ENCODE results near the gene SND1.

DNA sequence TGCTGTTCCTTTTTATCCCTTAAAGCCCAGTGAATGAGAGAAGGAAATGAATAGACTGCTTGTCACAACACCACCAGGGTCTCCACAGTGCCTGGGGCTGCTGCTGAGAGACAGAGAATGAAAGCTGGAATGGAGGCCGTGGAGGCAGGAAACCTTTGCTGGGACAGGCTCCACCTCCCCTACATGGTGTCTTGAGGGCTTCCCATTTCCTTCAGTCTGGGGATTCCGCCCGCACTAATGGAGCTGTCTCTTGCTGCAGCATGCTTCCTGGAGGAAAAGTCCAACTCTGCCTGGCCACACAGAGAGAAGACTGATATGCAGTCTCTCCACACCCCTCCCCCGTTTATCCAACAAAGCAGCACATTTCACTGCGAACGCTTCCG is 324.7 kb downstream of the SND1 start:
- TF ChIP-seq HDAC2 (IDR thresholded peaks at IDR 0.05) (no peak), CREB1 (IDR thresholded peaks at IDR 0.05; ENCODE audit: low read depth) (no peak), SMC3 (IDR thresholded peaks at IDR 0.05; ENCODE audit: borderline replicate concordance, low read length) (no peak), POLR2A (IDR thresholded peaks at IDR 0.05; ENCODE audit: low read depth, low read length) (no peak)
- TF ChIP-seq, protein P1, sequence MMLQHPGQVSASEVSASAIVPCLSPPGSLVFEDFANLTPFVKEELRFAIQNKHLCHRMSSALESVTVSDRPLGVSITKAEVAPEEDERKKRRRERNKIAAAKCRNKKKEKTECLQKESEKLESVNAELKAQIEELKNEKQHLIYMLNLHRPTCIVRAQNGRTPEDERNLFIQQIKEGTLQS (IDR thresholded peaks at IDR 0.05; ENCODE audit: borderline replicate concordance, extremely low read depth, low read depth, low read length) = no peak
- TF ChIP-seq, protein P2, sequence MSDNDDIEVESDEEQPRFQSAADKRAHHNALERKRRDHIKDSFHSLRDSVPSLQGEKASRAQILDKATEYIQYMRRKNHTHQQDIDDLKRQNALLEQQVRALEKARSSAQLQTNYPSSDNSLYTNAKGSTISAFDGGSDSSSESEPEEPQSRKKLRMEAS (IDR thresholded peaks at IDR 0.05; ENCODE audit: low read depth, low read length) = no peak
- TF ChIP-seq, protein P3, sequence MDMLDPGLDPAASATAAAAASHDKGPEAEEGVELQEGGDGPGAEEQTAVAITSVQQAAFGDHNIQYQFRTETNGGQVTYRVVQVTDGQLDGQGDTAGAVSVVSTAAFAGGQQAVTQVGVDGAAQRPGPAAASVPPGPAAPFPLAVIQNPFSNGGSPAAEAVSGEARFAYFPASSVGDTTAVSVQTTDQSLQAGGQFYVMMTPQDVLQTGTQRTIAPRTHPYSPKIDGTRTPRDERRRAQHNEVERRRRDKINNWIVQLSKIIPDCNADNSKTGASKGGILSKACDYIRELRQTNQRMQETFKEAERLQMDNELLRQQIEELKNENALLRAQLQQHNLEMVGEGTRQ (IDR thresholded peaks at IDR 0.05; ENCODE audit: borderline replicate concordance, low read depth, low read length) = no peak

All from GM12878 (cell line).